ENCODE results near the gene PDCD11.
"Not testable (repeated sequence)": the region's sequence is repeated elsewhere in the genome, so short reads cannot be mapped to it uniquely, and the experiment has no call there.

The PDCD11 gene

DNA sequence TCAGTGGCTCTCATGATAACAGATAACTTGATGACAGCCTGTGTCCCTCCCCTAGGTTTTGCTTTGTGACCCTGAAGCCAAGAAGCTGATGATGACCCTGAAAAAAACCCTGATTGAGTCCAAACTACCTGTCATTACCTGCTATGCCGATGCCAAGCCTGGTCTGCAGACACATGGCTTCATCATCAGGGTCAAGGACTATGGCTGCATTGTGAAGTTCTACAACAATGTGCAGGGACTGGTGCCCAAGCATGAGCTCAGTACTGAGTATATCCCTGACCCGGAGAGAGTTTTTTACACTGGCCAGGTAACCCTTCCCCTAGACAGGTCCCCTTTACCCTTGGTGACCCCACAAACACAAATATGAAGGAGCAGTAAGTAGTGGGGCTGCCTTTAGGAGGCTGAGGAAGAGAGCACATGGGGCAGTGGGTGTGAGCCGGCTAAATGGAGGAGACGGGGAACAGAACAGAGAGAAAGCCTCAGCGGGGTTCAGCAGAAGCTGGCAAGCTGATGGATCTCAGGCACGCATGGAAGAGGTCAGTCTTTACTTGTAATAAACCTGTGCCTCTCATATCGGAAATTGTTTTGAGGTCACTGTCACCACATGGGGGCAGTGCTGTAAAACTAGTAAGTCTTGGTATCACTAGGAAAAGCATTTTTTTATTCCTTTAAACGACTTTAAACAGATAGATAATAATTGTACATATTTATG lies 20.2 kb downstream of the PDCD11 start:
- H3K27me3 ChIP-seq (ENCODE audit: control insufficient read depth in 5 of 5, insufficient read depth in 4 of 5, low read length in 5 of 5) = no peaks in the 10 kb centered on the region
- no peaks in the 10 kb centered on the region for H3K9me3 ChIP-seq (ENCODE audit: control insufficient read depth in 5 of 5, low read length in 5 of 5)
- no peak overlapping the region for H3K9ac ChIP-seq (ENCODE audit: low read length in 5 of 5)
- no peak overlapping the region for H3K27ac ChIP-seq (ENCODE audit: low read depth, low read length)
- H3K36me3 ChIP-seq (ENCODE audit: control insufficient read depth in 5 of 5, insufficient read depth in 5 of 5, low read length in 5 of 5) = peaks cover 23 to 96% (median 89%) of the 10 kb centered on the region in 5 donors
- no peak overlapping the region for H3K4me3 ChIP-seq (ENCODE audit: low read depth in 1 of 5, low read length in 5 of 5)
- no peaks in the 10 kb centered on the region for H3K4me1 ChIP-seq (ENCODE audit: control insufficient read depth in 5 of 5, insufficient read depth in 5 of 5, low read length in 5 of 5)

- not testable (repeated sequence) for H3K9me3 ChIP-seq (ENCODE audit: control insufficient read depth in 5 of 5, low read length in 5 of 5); H3K27me3 ChIP-seq (ENCODE audit: control insufficient read depth in 5 of 5, insufficient read depth in 4 of 5, low read length in 5 of 5); H3K4me1 ChIP-seq (ENCODE audit: control insufficient read depth in 5 of 5, insufficient read depth in 5 of 5, low read length in 5 of 5); H3K9ac ChIP-seq (ENCODE audit: low read length in 5 of 5); H3K27ac ChIP-seq (ENCODE audit: low read depth, low read length); H3K4me3 ChIP-seq (ENCODE audit: low read depth in 1 of 5, low read length in 5 of 5)
- peaks cover 23 to 93% (median 85%) of the 10 kb centered on the region in 5 donors for H3K36me3 ChIP-seq (ENCODE audit: control insufficient read depth in 5 of 5, insufficient read depth in 5 of 5, low read length in 5 of 5)
Observed at GRCh38 chr10:103417148-103417469, 20.7 kb downstream of the PDCD11 start.

DNA sequence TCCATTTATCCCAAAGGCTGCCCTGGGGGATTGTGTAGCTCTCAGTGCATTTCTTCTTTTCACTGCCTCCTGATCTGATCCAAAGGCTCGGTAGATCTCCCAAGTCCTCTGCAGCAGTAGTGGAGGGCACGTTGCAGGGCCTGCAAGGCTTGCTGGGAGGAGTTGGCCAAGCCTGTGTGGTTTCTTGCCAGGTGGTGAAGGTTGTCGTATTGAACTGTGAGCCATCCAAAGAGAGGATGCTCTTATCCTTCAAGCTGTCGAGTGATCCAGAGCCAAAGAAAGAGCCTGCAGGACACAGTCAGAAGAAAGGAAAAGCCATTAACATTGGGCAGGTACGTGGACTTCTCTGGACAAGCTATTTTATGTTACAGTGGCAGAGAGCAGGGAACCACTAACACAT lies 21.2 kb downstream of the PDCD11 start:
- peaks cover 27 to 93% (median 86%) of the 10 kb centered on the region in 5 donors for H3K36me3 ChIP-seq (ENCODE audit: control insufficient read depth in 5 of 5, insufficient read depth in 5 of 5, low read length in 5 of 5)
- no peak overlapping the region for H3K27ac ChIP-seq (ENCODE audit: low read depth, low read length)
- no peaks in the 10 kb centered on the region for H3K27me3 ChIP-seq (ENCODE audit: control insufficient read depth in 5 of 5, insufficient read depth in 4 of 5, low read length in 5 of 5)
- H3K4me3 ChIP-seq (ENCODE audit: low read depth in 1 of 5, low read length in 5 of 5) = no peak overlapping the region
- no peaks in the 10 kb centered on the region for H3K9me3 ChIP-seq (ENCODE audit: control insufficient read depth in 5 of 5, low read length in 5 of 5)
- no peak overlapping the region for H3K9ac ChIP-seq (ENCODE audit: low read length in 5 of 5)
- H3K4me1 ChIP-seq (ENCODE audit: control insufficient read depth in 5 of 5, insufficient read depth in 5 of 5, low read length in 5 of 5) = no peaks in the 10 kb centered on the region

- Histone ChIP-seq H3K9ac (ENCODE audit: low read length in 5 of 5) (no peak overlapping the region), H3K27ac (ENCODE audit: low read depth, low read length) (no peak overlapping the region), H3K36me3 (ENCODE audit: control insufficient read depth in 5 of 5, insufficient read depth in 5 of 5, low read length in 5 of 5) (peaks cover 22 to 93% (median 86%) of the 10 kb centered on the region in 5 donors)
Observed at GRCh38 chr10:103419101-103419500, 22.7 kb downstream of the PDCD11 start.

GRCh38 chr10:103423748-103424147 lies 27.3 kb downstream of the PDCD11 start:
- no peaks in the 10 kb centered on the region for H3K27me3 ChIP-seq (ENCODE audit: control insufficient read depth in 5 of 5, insufficient read depth in 4 of 5, low read length in 5 of 5)
- H3K4me3 ChIP-seq (ENCODE audit: low read depth in 1 of 5, low read length in 5 of 5) = no peak overlapping the region
- H3K9me3 ChIP-seq (ENCODE audit: control insufficient read depth in 5 of 5, low read length in 5 of 5) = no peaks in the 10 kb centered on the region
- peaks cover 24 to 86% (median 78%) of the 10 kb centered on the region in 5 donors for H3K36me3 ChIP-seq (ENCODE audit: control insufficient read depth in 5 of 5, insufficient read depth in 5 of 5, low read length in 5 of 5)
- H3K4me1 ChIP-seq (ENCODE audit: control insufficient read depth in 5 of 5, insufficient read depth in 5 of 5, low read length in 5 of 5) = no peaks in the 10 kb centered on the region
- no peak overlapping the region for H3K9ac ChIP-seq (ENCODE audit: low read length in 5 of 5)
- H3K27ac ChIP-seq (ENCODE audit: low read depth, low read length) = no peak overlapping the region

More at GRCh38 chr10:103419101-103419500, 22.7 kb downstream of the PDCD11 start:
- Histone ChIP-seq H3K4me3 (ENCODE audit: low read depth in 1 of 5, low read length in 5 of 5) (no peak overlapping the region), H3K9me3 (ENCODE audit: control insufficient read depth in 5 of 5, low read length in 5 of 5) (no peaks in the 10 kb centered on the region), H3K4me1 (ENCODE audit: control insufficient read depth in 5 of 5, insufficient read depth in 5 of 5, low read length in 5 of 5) (no peaks in the 10 kb centered on the region), H3K27me3 (ENCODE audit: control insufficient read depth in 5 of 5, insufficient read depth in 4 of 5, low read length in 5 of 5) (no peaks in the 10 kb centered on the region)

- Histone ChIP-seq H3K9ac (ENCODE audit: low read length in 5 of 5) (no peak overlapping the region), H3K9me3 (ENCODE audit: control insufficient read depth in 5 of 5, low read length in 5 of 5) (no peaks in the 10 kb centered on the region), H3K36me3 (ENCODE audit: control insufficient read depth in 5 of 5, insufficient read depth in 5 of 5, low read length in 5 of 5) (peaks cover 34 to 74% (median 65%) of the 10 kb centered on the region in 5 donors), H3K4me3 (ENCODE audit: low read depth in 1 of 5, low read length in 5 of 5) (no peak overlapping the region), H3K27ac (ENCODE audit: low read depth, low read length) (no peak overlapping the region), H3K4me1 (ENCODE audit: control insufficient read depth in 5 of 5, insufficient read depth in 5 of 5, low read length in 5 of 5) (no peaks in the 10 kb centered on the region), H3K27me3 (ENCODE audit: control insufficient read depth in 5 of 5, insufficient read depth in 4 of 5, low read length in 5 of 5) (no peaks in the 10 kb centered on the region)
Observed at GRCh38 chr10:103427866-103428265, 31.4 kb downstream of the PDCD11 start.

DNA sequence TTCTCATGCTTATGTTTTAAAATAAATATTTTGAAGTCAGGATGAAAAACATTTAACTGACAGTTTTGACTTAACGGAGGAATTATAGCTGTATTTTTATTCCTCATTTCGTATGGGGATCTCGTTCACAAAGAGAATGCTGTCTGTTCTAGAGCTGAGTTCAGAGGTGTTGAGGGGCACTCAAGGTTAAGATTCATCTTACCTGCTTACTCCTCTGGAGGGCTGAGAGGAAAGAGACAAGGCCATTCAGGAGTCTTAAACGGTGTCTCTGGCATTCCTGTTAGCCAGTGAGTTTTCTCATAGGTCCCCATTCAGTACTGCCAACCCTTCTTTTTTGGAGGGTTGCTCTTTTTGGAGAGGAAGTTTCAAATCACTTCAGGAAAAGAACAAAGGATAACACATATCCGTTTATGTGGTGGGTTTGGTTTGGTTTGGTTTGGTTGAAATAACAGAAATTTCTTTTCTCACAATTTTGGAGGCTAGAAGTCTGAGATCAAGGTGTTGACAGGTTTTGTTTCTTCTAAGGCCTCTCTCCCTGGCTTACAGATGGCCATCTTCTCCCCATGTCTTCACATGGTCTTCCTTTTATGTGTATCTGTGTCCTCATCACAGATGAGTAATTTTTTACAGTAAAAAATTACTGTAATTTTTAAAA lies 32.7 kb downstream of the PDCD11 start:
- Histone ChIP-seq H3K27ac (ENCODE audit: low read depth, low read length) (no peak overlapping the region), H3K36me3 (ENCODE audit: control insufficient read depth in 5 of 5, insufficient read depth in 5 of 5, low read length in 5 of 5) (peaks cover 32 to 71% (median 58%) of the 10 kb centered on the region in 5 donors), H3K9me3 (ENCODE audit: control insufficient read depth in 5 of 5, low read length in 5 of 5) (no peaks in the 10 kb centered on the region), H3K9ac (ENCODE audit: low read length in 5 of 5) (no peak overlapping the region), H3K4me1 (ENCODE audit: control insufficient read depth in 5 of 5, insufficient read depth in 5 of 5, low read length in 5 of 5) (peaks cover 0 to 5% (median 2%) of the 10 kb centered on the region in 5 donors), H3K27me3 (ENCODE audit: control insufficient read depth in 5 of 5, insufficient read depth in 4 of 5, low read length in 5 of 5) (no peaks in the 10 kb centered on the region), H3K4me3 (ENCODE audit: low read depth in 1 of 5, low read length in 5 of 5) (no peak overlapping the region)

DNA sequence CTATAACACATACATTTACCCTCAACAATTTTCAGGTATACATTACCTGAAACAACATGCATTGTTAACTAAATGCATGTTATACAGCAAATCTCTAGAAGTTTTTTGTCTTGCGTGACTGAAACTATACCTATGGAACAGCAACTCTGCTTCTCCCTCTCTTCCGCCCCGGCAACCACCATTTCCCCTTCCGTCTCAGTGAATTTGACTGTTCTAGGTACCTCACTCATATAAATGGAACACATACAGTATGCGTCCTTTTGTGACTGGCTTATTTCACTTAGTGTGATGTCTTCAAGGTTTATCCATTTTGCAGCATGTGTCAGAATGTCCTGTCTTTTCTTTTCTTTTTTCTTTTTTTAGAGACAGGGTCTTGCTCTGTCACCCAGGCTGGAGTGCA lies 33.2 kb downstream of the PDCD11 start:
- no peak overlapping the region for H3K9ac ChIP-seq (ENCODE audit: low read length in 5 of 5)
- H3K27me3 ChIP-seq (ENCODE audit: control insufficient read depth in 5 of 5, insufficient read depth in 4 of 5, low read length in 5 of 5) = no peaks in the 10 kb centered on the region
- H3K27ac ChIP-seq (ENCODE audit: low read depth, low read length) = no peak overlapping the region
- peaks cover 27 to 71% (median 58%) of the 10 kb centered on the region in 5 donors for H3K36me3 ChIP-seq (ENCODE audit: control insufficient read depth in 5 of 5, insufficient read depth in 5 of 5, low read length in 5 of 5)
- H3K4me1 ChIP-seq (ENCODE audit: control insufficient read depth in 5 of 5, insufficient read depth in 5 of 5, low read length in 5 of 5) = peaks cover 0 to 11% (median 5%) of the 10 kb centered on the region in 5 donors
- no peak overlapping the region for H3K4me3 ChIP-seq (ENCODE audit: low read depth in 1 of 5, low read length in 5 of 5)
- H3K9me3 ChIP-seq (ENCODE audit: control insufficient read depth in 5 of 5, low read length in 5 of 5) = no peaks in the 10 kb centered on the region

DNA sequence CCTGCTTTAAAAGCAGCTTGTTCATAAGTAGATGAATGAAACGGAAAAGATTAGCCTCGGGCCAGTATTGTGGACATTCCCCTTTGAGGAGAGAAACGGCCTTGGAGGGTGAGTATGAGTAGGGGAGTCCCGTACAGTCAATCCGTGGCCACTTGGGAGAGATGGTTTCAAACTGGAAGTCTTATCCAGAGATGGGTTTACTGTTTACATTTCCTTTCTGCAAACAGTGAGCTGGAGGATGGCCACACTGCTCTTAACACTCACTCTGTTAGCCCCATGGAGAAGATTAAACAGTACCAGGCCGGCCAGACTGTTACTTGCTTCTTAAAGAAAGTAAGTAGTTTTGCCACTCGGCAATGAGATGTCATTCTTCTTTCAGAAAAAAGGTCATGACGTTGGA lies 35.5 kb downstream of the PDCD11 start:
- no peak overlapping the region for H3K27ac ChIP-seq (ENCODE audit: low read depth, low read length)
- H3K4me3 ChIP-seq (ENCODE audit: low read depth in 1 of 5, low read length in 5 of 5) = no peak overlapping the region
- H3K9ac ChIP-seq (ENCODE audit: low read length in 5 of 5) = no peak overlapping the region
- peaks cover 24 to 73% (median 56%) of the 10 kb centered on the region in 5 donors for H3K36me3 ChIP-seq (ENCODE audit: control insufficient read depth in 5 of 5, insufficient read depth in 5 of 5, low read length in 5 of 5)
- peaks cover 0 to 12% (median 5%) of the 10 kb centered on the region in 5 donors for H3K4me1 ChIP-seq (ENCODE audit: control insufficient read depth in 5 of 5, insufficient read depth in 5 of 5, low read length in 5 of 5)
- no peaks in the 10 kb centered on the region for H3K9me3 ChIP-seq (ENCODE audit: control insufficient read depth in 5 of 5, low read length in 5 of 5)
- no peaks in the 10 kb centered on the region for H3K27me3 ChIP-seq (ENCODE audit: control insufficient read depth in 5 of 5, insufficient read depth in 4 of 5, low read length in 5 of 5)

DNA sequence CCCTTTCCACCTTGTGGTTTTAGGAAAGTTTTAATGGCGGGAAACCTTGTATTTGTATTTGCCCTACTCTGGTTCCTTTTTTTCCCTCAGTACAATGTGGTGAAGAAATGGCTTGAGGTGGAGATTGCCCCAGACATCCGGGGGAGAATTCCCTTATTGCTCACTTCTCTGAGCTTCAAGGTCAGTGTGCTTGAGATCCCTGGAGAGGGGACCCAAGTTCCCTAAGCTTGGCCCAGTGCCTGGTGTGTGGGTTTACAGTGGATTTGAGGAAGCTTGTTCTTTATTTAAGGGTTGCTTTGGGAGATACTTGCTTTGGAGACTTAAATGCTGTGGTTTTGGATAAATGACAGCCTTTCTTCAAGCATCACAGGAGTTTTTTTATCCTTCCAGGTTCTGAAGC lies 37.4 kb downstream of the PDCD11 start:
- H3K9ac ChIP-seq (ENCODE audit: low read length in 5 of 5) = no peak overlapping the region
- no peak overlapping the region for H3K27ac ChIP-seq (ENCODE audit: low read depth, low read length)
- peaks cover 0 to 12% (median 5%) of the 10 kb centered on the region in 5 donors for H3K4me1 ChIP-seq (ENCODE audit: control insufficient read depth in 5 of 5, insufficient read depth in 5 of 5, low read length in 5 of 5)
- H3K27me3 ChIP-seq (ENCODE audit: control insufficient read depth in 5 of 5, insufficient read depth in 4 of 5, low read length in 5 of 5) = no peaks in the 10 kb centered on the region
- no peak overlapping the region for H3K4me3 ChIP-seq (ENCODE audit: low read depth in 1 of 5, low read length in 5 of 5)
- peaks cover 18 to 73% (median 55%) of the 10 kb centered on the region in 5 donors for H3K36me3 ChIP-seq (ENCODE audit: control insufficient read depth in 5 of 5, insufficient read depth in 5 of 5, low read length in 5 of 5)
- no peaks in the 10 kb centered on the region for H3K9me3 ChIP-seq (ENCODE audit: control insufficient read depth in 5 of 5, low read length in 5 of 5)

All from subcutaneous abdominal adipose tissue (tissue), 5 donors.